Suprapubic skin (tissue), 4 donors: ENCODE measurements around the gene AHNAK2. TPM values are rescaled to one million over a fixed set of nuclear protein-coding genes. Genes with fewer than 3 reads are reported as not detected.
"Not testable (repeated sequence)": the region's sequence is repeated elsewhere in the genome, so short reads cannot be mapped to it uniquely, and the experiment has no call there.

Experiments
- DNase-seq, 2 donors: peaks; one replicate each; pipeline ENCODE4 v3.0.0-alpha.2; 2019; ENCODE audit warnings: low spot score in 2 of 2
- H3K27ac ChIP-seq: fragments of 200-600 bp; sonication (generic); one replicate; pipeline ENCODE4 v1.5.1; 2019
- H3K27me3 ChIP-seq: fragments of 200-600 bp; sonication (generic); one replicate; pipeline ENCODE4 v1.5.1; 2019
- H3K36me3 ChIP-seq: fragments of 200-600 bp; sonication (generic); one replicate; pipeline ENCODE4 v1.5.1; 2019
- H3K4me1 ChIP-seq: fragments of 200-600 bp; sonication (generic); one replicate; pipeline ENCODE4 v1.5.1; 2019
- H3K4me3 ChIP-seq: fragments of 200-600 bp; sonication (generic); one replicate; pipeline ENCODE4 v1.5.1; 2019; ENCODE audit warnings: mild to moderate bottlenecking
- H3K9me3 ChIP-seq: fragments of 200-600 bp; sonication (generic); one replicate; pipeline ENCODE4 v1.5.1; 2019
- EP300 ChIP-seq: sonication (generic); formaldehyde crosslinking; IDR thresholded peaks from one replicate; pipeline ENCODE4 v1.6.1; 2017; ENCODE audit warnings: antibody characterized with exemption
- POLR2A ChIP-seq, 2 donors: fragments of 450-650 bp; IDR thresholded peaks; one replicate each; pipeline ENCODE4 v1.6.1; 2017; ENCODE audit warnings: antibody characterized with exemption in 2 of 2, mild to moderate bottlenecking in 2 of 2, moderate library complexity in 2 of 2
- POLR2AphosphoS5 ChIP-seq, 3 donors: sonication (generic); formaldehyde crosslinking; IDR thresholded peaks; one replicate each; pipeline ENCODE4 v1.6.1; 2017; ENCODE audit warnings: antibody characterized with exemption in 3 of 3
- WGBS: methylation state at CpG from one replicate; pipeline ENCODE4 v1.1.5; 2018; 5-methylcytosine and 5-hydroxymethylcytosine counted together
- total RNA-seq, 4 donors: library from RNA; depleted of rRNA; stranded (reverse); fragments of >200 nt; gene quantifications; one replicate each; pipeline ENCODE4 v1.1.0, GENCODE V29; 2016
- TF ChIP-seq, protein P1 (sequence below), 2 donors: fragments of 200-600 bp in 1 of 2; fragments of 450-650 bp in 1 of 2; sonication (generic) in 1 of 2; IDR thresholded peaks; one replicate each; pipeline ENCODE4 v1.5.1; 2016 to 2019; ENCODE audit warnings: antibody characterized with exemption in 2 of 2, mild to moderate bottlenecking in 1 of 2, moderate library complexity in 1 of 2

The AHNAK2 gene
- total RNA-seq, 4 donors from 2014 or later = 829 to 975 (median 858) TPM

DNA sequence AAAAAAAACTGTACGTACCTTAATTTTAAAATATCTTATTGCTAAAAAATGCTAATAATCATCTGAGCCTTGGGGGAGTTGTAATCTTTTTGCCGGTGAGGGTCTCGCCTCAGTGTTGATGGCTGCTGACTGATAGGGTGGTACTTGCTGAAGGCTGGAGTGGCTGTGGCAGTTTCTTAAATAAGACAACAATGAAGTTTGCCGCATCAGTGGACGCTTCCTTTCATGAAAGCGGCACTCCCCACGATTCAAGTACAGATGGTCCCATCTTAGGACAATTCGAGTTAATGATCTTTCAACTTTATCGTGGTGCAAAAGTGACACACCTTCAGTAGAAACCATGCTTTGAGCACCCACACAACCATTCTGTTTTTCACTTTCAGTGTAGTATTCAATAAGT lies 61.1 kb downstream of the AHNAK2 start:
- no peaks in the 10 kb centered on the region for H3K27me3 ChIP-seq
- peak in 1 of 2 donors; percentile 24 for DNase-seq
- H3K4me1 ChIP-seq = no peaks in the 10 kb centered on the region
- no peak overlapping the region for H3K27ac ChIP-seq
- 88% methylated on average over 9 of the region's 9 CpGs for WGBS
- no peaks in the 10 kb centered on the region for H3K36me3 ChIP-seq
- TF ChIP-seq POLR2A (IDR thresholded peaks at IDR 0.05) = no peak
- no peak overlapping the region for H3K4me3 ChIP-seq
- peaks cover 3% of the 10 kb centered on the region for H3K9me3 ChIP-seq

DNA sequence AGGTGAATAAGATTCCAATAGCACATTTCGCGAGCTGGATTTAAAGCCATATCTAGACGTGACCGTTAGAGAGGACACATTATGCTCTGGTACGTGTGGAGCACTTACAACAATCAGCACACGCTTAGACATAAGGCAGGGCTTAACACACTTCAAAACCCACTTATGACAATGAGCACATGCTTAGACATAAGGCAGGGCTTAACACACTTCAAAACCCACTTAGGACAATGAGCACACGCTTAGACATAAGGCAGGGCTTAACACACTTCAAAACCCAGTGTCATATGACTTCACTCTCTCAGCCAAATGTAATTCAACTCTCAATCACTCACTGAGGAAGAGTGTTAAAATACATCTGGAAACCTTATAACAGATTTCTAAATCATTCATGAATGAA lies 64.7 kb downstream of the AHNAK2 start:
- Histone ChIP-seq H3K27me3 (no peaks in the 10 kb centered on the region), H3K4me3 (no peak overlapping the region), H3K27ac (no peak overlapping the region), H3K4me1 (no peaks in the 10 kb centered on the region), H3K36me3 (no peaks in the 10 kb centered on the region), H3K9me3 (peaks cover 4% of the 10 kb centered on the region)
- DNase-seq = peak in 1 of 2 donors; percentile 1
- no peak for TF ChIP-seq EP300
- no peak for TF ChIP-seq POLR2AphosphoS5 (IDR thresholded peaks at IDR 0.05)
- no peak for TF ChIP-seq POLR2A (IDR thresholded peaks at IDR 0.05)
- TF ChIP-seq, protein P1, sequence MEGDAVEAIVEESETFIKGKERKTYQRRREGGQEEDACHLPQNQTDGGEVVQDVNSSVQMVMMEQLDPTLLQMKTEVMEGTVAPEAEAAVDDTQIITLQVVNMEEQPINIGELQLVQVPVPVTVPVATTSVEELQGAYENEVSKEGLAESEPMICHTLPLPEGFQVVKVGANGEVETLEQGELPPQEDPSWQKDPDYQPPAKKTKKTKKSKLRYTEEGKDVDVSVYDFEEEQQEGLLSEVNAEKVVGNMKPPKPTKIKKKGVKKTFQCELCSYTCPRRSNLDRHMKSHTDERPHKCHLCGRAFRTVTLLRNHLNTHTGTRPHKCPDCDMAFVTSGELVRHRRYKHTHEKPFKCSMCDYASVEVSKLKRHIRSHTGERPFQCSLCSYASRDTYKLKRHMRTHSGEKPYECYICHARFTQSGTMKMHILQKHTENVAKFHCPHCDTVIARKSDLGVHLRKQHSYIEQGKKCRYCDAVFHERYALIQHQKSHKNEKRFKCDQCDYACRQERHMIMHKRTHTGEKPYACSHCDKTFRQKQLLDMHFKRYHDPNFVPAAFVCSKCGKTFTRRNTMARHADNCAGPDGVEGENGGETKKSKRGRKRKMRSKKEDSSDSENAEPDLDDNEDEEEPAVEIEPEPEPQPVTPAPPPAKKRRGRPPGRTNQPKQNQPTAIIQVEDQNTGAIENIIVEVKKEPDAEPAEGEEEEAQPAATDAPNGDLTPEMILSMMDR (IDR thresholded peaks at IDR 0.05) = no peak
- WGBS = 71% methylated on average over 7 of the region's 7 CpGs

DNA sequence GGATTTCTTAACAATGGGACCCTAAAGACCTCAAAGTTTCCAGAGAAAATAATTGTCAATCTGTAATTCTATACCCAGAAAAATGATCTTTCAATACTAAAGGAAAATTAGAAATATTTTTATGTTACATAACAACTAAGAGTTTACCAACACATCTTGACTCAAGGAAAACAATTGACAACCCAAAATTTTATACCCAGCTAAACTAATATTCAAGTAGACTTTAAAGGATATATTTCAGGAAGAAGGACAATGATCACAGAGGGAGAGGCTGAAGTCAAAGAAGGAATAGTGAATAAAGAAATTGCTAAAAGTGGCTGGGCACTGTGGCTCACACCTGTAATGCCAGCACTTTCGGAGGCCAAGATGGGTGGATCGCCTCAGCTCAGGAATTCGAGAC lies 66.1 kb downstream of the AHNAK2 start:
- Histone ChIP-seq H3K27ac (no peak overlapping the region), H3K9me3 (peaks cover 4% of the 10 kb centered on the region), H3K4me1 (no peaks in the 10 kb centered on the region), H3K27me3 (no peaks in the 10 kb centered on the region), H3K4me3 (no peak overlapping the region), H3K36me3 (no peaks in the 10 kb centered on the region)
- WGBS = 85% methylated on average over 3 of the region's 3 CpGs
- DNase-seq = no peak
- TF ChIP-seq POLR2AphosphoS5 (IDR thresholded peaks at IDR 0.05) (no peak), POLR2A (IDR thresholded peaks at IDR 0.05) (no peak), EP300 (no peak)
- TF ChIP-seq, protein P1 (IDR thresholded peaks at IDR 0.05) = no peak

DNA sequence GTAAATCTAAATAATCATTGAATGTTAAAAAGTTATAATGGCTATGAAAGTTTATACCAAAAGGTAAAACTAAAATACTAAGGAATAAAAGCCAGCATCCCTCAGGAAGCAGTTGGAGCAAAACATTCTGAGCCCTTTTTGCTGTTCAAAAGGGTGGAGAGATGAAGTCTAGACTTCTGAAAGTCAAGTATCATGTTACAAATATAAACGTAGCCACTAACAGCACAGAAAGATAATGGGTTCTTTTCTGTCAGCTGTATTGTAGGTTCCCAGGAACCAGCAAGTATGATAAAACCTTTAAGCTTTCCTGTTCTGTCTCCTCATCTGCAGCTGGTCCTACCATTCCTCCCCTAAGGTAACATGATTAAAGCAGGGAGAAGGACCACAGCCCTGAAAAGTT lies 69.9 kb downstream of the AHNAK2 start:
- DNase-seq = no peak
- Histone ChIP-seq H3K9me3 (peaks cover 4% of the 10 kb centered on the region), H3K4me3 (no peak overlapping the region), H3K36me3 (no peaks in the 10 kb centered on the region), H3K4me1 (no peaks in the 10 kb centered on the region), H3K27ac (no peak overlapping the region), H3K27me3 (peaks cover 8% of the 10 kb centered on the region)
- TF ChIP-seq, protein P1 (IDR thresholded peaks at IDR 0.05) = no peak
- no peak for TF ChIP-seq POLR2A (IDR thresholded peaks at IDR 0.05)
- TF ChIP-seq POLR2AphosphoS5 (IDR thresholded peaks at IDR 0.05) = no peak
- no peak for TF ChIP-seq EP300
- 14% methylated on average over 1 of the region's 1 CpG for WGBS

DNA sequence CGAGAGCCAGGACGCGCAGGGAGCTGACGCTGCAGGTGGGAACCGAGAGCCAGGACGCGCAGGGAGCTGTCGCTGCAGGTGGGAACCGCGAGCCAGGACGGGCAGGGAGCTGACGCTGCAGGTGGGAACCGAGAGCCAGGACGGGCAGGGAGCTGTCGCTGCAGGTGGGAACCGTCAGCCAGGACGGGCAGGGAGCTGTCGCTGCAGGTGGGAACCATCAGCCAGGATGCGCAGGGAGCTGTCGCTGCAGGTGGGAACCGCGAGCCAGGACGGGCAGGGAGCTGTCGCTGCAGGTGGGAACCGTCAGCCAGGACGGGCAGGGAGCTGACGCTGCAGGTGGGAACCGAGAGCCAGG lies 72.6 kb downstream of the AHNAK2 start:
- not testable (repeated sequence) for H3K36me3 ChIP-seq, H3K4me3 ChIP-seq, H3K27ac ChIP-seq, DNase-seq, H3K27me3 ChIP-seq, H3K4me1 ChIP-seq, H3K9me3 ChIP-seq
- 77% methylated on average over 28 of the region's 28 CpGs for WGBS

DNA sequence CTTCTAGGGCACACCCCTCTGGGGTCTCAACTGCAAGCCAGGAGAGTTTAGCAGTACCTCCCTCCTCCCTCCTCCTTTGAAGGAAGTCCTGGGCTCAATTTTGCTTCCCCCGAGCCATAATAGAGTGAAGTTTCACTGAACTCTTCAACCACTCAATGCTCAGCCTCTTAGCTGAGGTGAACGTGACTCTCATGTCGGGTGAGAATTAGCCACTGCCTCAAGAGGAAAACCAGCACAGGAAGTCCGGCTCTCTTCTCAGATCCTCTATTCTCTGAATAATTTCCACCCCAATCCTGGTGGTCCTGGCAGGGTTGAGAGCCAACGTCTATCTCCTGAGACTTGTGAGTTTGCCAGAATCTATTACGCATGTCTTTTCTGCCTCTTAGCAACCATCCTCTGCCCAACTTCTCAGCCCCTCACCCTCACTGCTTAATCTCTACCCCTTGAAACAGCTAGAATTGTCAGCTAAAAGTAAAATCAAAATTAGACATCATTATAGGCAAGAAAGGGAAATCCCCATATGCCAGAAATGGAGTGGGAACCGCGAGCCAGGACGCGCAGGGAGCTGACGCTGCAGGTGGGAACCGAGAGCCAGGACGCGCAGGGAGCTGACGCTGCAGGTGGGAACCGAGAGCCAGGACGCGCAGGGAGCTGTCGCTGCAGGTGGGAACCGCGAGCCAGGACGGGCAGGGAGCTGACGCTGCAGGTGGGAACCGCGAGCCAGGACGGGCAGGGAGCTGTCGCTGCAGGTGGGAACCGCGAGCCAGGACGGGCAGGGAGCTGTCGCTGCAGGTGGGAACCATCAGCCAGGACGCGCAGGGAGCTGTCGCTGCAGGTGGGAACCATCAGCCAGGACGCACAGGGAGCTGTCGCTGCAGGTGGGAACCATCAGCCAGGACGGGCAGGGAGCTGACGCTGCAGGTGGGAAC lies 73.3 kb downstream of the AHNAK2 start:
- H3K36me3 ChIP-seq, H3K4me3 ChIP-seq, H3K9me3 ChIP-seq, H3K4me1 ChIP-seq, H3K27ac ChIP-seq, H3K27me3 ChIP-seq: not testable (repeated sequence)
- WGBS = 67% methylated on average over 37 of the region's 38 CpGs
- DNase-seq = peak in 1 of 2 donors; percentile 20

DNA sequence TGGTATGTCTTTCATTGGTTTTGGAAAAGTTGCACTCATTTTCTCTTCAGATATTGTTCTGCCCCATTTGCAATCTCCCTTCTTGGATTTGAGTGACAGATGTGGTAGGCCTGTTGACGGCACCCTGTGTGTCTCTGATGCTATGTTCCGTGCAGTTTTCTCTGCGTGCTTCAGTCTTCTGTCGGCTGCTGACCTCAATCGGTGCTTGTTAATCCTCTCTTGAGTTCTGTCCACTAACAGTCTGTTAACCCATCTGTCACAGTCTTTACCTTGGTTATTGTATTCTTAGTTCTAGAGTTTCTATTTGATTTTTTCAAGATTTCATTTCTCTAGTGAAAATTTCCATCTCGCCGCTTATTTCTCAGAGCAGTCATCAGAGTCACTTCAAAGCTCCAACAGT lies 74.2 kb downstream of the AHNAK2 start:
- Histone ChIP-seq H3K9me3 (no peaks in the 10 kb centered on the region), H3K27ac (no peak overlapping the region)
- 91% methylated on average over 7 of the region's 7 CpGs for WGBS

More for the DNA sequence above, 74.2 kb downstream of the AHNAK2 start:
- H3K27me3 ChIP-seq = peaks cover 8% of the 10 kb centered on the region
- peak in 1 of 2 donors; percentile 15 for DNase-seq
- TF ChIP-seq POLR2A (IDR thresholded peaks at IDR 0.05) = no peak
- no peak for TF ChIP-seq POLR2AphosphoS5 (IDR thresholded peaks at IDR 0.05)
- TF ChIP-seq, protein P1 (IDR thresholded peaks at IDR 0.05) = no peak
- no peak for TF ChIP-seq EP300
- H3K36me3 ChIP-seq = no peaks in the 10 kb centered on the region
- H3K4me3 ChIP-seq = no peak overlapping the region
- H3K4me1 ChIP-seq = no peaks in the 10 kb centered on the region
